GM12891 (cell line): Measurements from ENCODE around the gene RCL1.
"Not testable (repeated sequence)": the region's sequence is repeated elsewhere in the genome, so short reads cannot be mapped to it uniquely, and the experiment has no call there.

Experiments used
- DNase-seq: peaks from one replicate; pipeline ENCODE4 v3.0.0; 2011; ENCODE audit warnings: low spot score; ENCODE audit not compliant: insufficient read length
- FAIRE-seq: peaks from 2 replicates; lab custom pipeline; 2011; peaks lifted over from hg19 to GRCh38; lab: Jason Lieb, UNC
- PAX5 ChIP-seq: IDR thresholded peaks from 2 replicates; pipeline ENCODE4 v1.6.1; 2011; ENCODE audit warnings: low read length, moderate library complexity, mild to moderate bottlenecking; ENCODE audit not compliant: insufficient read depth, severe bottlenecking
- POLR2A ChIP-seq: IDR thresholded peaks from 2 replicates; pipeline ENCODE4 v1.6.1; 2011; ENCODE audit warnings: low read depth, low read length, control low read depth
- POLR2AphosphoS5 ChIP-seq: IDR thresholded peaks from 2 replicates; pipeline ENCODE4 v1.6.1; 2011; ENCODE audit warnings: low read depth, low read length, control low read depth
- POU2F2 ChIP-seq: IDR thresholded peaks from 2 replicates; pipeline ENCODE4 v1.6.1; 2011; ENCODE audit warnings: low read depth, mild to moderate bottlenecking, control low read depth, low read length, moderate library complexity
- SPI1 ChIP-seq: IDR thresholded peaks from 2 replicates; pipeline ENCODE4 v1.6.1; 2011; ENCODE audit warnings: low read depth, low read length, control low read depth
- TAF1 ChIP-seq: IDR thresholded peaks from 2 replicates; pipeline ENCODE4 v1.6.1; 2011; ENCODE audit warnings: low read depth, low read length, control low read depth

The RCL1 gene

DNA sequence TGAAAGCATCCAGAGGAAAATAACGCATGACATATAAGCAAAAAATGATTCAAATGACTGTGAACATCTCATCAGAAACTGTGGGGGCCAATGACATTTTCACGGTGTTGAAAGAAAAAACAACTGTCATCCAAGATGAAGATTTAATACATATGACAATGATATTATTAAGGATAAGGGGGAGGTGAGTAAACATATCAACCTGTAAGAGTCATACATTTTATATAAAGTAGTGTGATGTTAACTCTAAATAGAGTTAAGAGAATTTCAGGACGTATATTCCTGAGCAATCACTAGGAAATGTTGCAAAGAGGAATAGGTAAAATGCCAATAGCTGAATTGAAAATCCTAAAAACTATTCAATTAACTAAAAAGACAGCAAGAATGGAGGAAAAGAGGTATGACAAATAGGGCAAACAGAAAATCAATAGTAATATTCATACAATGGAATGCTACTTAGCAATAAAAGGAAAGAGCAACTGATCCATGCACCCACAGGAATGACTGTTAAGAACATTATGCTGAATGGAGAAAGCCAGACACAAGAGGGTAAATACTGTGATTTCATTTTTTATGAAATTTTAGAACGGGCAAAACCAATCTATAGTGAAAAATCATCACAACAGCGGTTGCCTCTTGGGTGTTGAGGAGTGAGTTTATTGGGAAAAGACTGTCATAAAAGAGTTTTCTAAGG lies 99.9 kb downstream of the RCL1 start:
- TF ChIP-seq TAF1 (no peak), POLR2AphosphoS5 (no peak), POU2F2 (no peak), POLR2A (no peak), PAX5 (no peak), SPI1 (no peak)
- FAIRE-seq (no peak), DNase-seq (no peak)

- DNase-seq (no peak), FAIRE-seq (no peak)
- no peak for TF ChIP-seq POLR2AphosphoS5
- TF ChIP-seq POLR2A: no peak
- no peak for TF ChIP-seq TAF1
- no peak for TF ChIP-seq POU2F2
- no peak for TF ChIP-seq SPI1
- TF ChIP-seq PAX5: no peak
Observed at GRCh38 chr9:4894076-4894475, 101.3 kb downstream of the RCL1 start.

- not testable (repeated sequence) for FAIRE-seq, DNase-seq
Observed at GRCh38 chr9:4899853-4900252, 107.1 kb downstream of the RCL1 start.

DNA sequence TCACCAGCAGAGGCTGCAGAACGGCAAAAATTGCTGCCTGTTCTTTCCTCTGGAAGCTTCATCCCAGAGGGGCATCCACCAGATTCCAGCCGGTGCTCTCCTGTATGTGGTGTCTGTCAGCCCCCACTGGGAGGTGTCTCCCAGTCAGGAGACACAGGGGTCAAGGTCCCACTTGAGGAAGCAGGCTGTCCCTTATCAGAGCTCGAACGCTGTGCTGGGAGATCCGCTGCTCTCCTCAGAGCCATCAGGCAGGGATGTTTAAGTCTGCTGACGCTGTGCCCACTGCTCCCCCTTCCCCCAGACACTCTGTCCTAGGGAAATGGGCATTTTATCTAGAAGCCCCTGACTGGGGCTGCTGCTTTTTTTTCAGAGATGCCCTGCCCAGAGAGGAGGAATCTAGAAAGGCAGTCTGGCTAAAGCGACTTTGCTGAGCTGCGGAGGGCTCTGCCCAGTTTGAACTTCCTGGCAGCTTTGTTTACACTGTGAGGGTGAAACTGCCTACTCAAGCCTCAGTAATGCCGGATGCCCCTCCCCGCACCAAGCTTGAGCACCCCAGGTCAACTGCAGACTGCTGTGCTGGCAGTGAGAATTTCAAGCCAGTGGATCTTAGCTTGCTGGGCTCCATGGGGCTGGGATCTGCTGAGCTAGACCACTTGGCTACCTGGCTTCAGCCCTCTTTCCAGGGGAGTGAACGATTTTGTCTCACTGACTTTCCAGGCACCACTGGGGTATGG lies 108.8 kb downstream of the RCL1 start:
- DNase-seq: not testable (repeated sequence)
- peak; percentile 48 for FAIRE-seq

GRCh38 chr9:4902135-4902475 lies 109.4 kb downstream of the RCL1 start:
- FAIRE-seq (no peak), DNase-seq (no peak)
- TF ChIP-seq SPI1: no peak

DNA sequence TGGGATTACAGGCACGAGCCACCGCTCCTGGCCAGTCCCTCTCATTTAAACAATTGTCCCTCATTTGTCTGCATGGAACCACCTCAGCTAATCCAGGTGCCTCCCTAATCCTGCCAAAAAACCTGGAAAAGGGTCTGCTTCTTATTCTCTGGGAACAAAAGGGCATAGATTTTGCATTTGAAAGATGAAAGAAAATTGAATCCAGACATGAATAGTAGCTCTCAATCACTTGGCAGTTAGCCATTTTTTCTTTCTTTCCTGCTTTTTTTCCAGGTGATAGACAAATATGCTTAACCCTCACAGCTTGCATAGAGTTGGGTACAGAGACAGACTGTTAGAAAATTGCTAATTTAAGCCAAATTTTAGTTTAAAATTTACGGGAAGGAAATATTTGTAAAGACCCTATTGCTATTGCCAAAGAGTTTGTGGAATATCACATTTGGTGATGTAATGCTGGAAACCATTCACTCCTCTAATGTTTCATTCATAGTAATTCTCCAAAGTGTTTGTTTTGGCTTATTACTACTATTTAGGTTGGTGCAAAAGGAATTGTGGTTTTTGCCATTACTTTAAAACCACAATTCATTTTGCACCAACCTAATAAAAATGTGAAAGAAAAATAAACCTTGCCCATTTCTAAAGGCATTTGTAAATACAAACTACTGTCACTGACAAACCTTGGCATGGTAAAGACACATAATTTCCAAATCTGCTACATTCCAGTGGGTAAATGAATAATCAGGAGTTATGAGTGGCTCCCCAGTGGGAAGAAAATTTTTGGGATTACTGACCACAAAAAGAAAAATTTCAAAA lies 111.8 kb downstream of the RCL1 start:
- DNase-seq: no peak
- FAIRE-seq: no peak
- TF ChIP-seq PAX5 (no peak), POLR2A (no peak), POLR2AphosphoS5 (no peak), TAF1 (no peak), SPI1 (no peak), POU2F2 (no peak)

DNA sequence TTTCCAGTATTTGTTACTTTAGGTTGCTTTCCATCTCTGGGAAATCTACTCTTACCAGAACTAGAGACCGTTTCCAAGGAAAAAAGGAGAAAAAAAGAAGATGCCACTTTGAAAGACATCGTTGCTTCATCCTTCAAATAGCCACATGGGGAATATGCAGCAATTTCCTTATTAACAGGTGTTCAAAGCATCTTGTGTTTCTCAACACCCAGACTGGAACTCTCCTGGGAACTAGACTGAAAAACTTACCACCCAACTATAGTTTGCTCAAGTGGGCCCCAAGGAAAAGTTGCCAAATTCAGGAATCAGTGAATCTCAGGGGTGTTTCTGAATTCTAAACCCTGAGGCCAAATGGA lies 112.4 kb downstream of the RCL1 start:
- no peak for DNase-seq
- TF ChIP-seq POU2F2 (no peak), POLR2AphosphoS5 (no peak), SPI1 (no peak), PAX5 (no peak), POLR2A (no peak), TAF1 (no peak)
- FAIRE-seq: no peak
